Measurements from ENCODE around the gene ITPRIPL2.

GRCh38 chr16:19114359-19115147, 789 bp downstream of the ITPRIPL2 start:
- TF ChIP-seq CTCF (conservative IDR thresholded peaks at IDR 0.05; ENCODE audit: low read depth, low read length) (no peak; the same call in 1 of the 2 replicates), EZH2phosphoT487 (IDR thresholded peaks at IDR 0.05; ENCODE audit: borderline replicate concordance, low read length) (no peak)
